GOT3 (cell line): ENCODE results near the gene DRC3.

Experiments used
- DNase-seq: peaks from one replicate; lab custom pipeline; 2025; ENCODE audit warnings: mixed read lengths; lab: John Stamatoyannopoulos, UW

The DRC3 gene

GRCh38 chr17:18025241-18025944, 52.7 kb downstream of the DRC3 start:
- DNase-seq: no peak

GRCh38 chr17:18025945-18026776, 53.5 kb downstream of the DRC3 start:
- DNase-seq: peak; percentile 27

- no peak for DNase-seq
Measured at GRCh38 chr17:18027280-18027679, 54.6 kb downstream of the DRC3 start.

- DNase-seq: no peak
Measured at GRCh38 chr17:18028114-18028951, 55.7 kb downstream of the DRC3 start.

GRCh38 chr17:18028952-18029540, 56.4 kb downstream of the DRC3 start:
- no peak for DNase-seq

- DNase-seq: no peak
Measured at GRCh38 chr17:18031955-18032354, 59.3 kb downstream of the DRC3 start.

- DNase-seq: peak; percentile 4
Measured at GRCh38 chr17:18033442-18034099, 60.9 kb downstream of the DRC3 start.

GRCh38 chr17:18035704-18036103, 63.0 kb downstream of the DRC3 start:
- no peak for DNase-seq

GRCh38 chr17:18037486-18037885, 64.8 kb downstream of the DRC3 start:
- no peak for DNase-seq

GRCh38 chr17:18038149-18038850, 65.6 kb downstream of the DRC3 start:
- DNase-seq: no peak

GRCh38 chr17:18038861-18039534, 66.3 kb downstream of the DRC3 start, which contains the start of the genes ATPAF2 and GID4:
Gene ATPAF2, minus strand, starts transcription at chr17:18039168. Its CDS starts 155 bp downstream, at chr17:18039013.
Gene GID4, plus strand, starts transcription at chr17:18039408. Its CDS starts 57 bp downstream, at chr17:18039465.
- peak; percentile 89 for DNase-seq

- no peak for DNase-seq
Measured at GRCh38 chr17:18039535-18040260, 67.0 kb downstream of the DRC3 start.

GRCh38 chr17:18040261-18040858, 67.7 kb downstream of the DRC3 start:
- no peak for DNase-seq

- DNase-seq: no peak
Measured at GRCh38 chr17:18041776-18042175, 69.1 kb downstream of the DRC3 start.

GRCh38 chr17:18042983-18043382, 70.3 kb downstream of the DRC3 start:
- DNase-seq: no peak

GRCh38 chr17:18043491-18043890, 70.8 kb downstream of the DRC3 start:
- no peak for DNase-seq

GRCh38 chr17:18044609-18045008, 71.9 kb downstream of the DRC3 start:
- no peak for DNase-seq

- DNase-seq: no peak
Measured at GRCh38 chr17:18045691-18046350, 73.2 kb downstream of the DRC3 start.
